Sigmoid colon (tissue), 4 donors: Measurements from ENCODE around the gene ATP6V1F.

ENCODE experiments used
- CTCF ChIP-seq, 4 experiments: fragments of 450-650 bp in 3 of 4; fragments of 200-600 bp in 1 of 4; IDR thresholded peaks; one replicate each; pipeline ENCODE4 v1.5.1; 2016 to 2019; ENCODE audit warnings: antibody characterized with exemption in 4 of 4, mild to moderate bottlenecking in 3 of 4, moderate library complexity in 2 of 4
- POLR2A ChIP-seq, 2 donors: fragments of 450-650 bp; IDR thresholded peaks; one replicate each; pipeline ENCODE4 v1.6.1; 2016; ENCODE audit warnings: antibody characterized with exemption in 2 of 2, mild to moderate bottlenecking in 2 of 2, moderate library complexity in 2 of 2
- POLR2AphosphoS5 ChIP-seq, 4 donors: sonication (generic); formaldehyde crosslinking; IDR thresholded peaks; one replicate each; pipeline ENCODE4 v1.6.1; 2017; ENCODE audit warnings: antibody characterized with exemption in 4 of 4

GRCh38 chr7:128885370-128886187, 22.9 kb downstream of the ATP6V1F start:
- TF ChIP-seq CTCF (IDR thresholded peaks at IDR 0.05) (no peak), POLR2A (IDR thresholded peaks at IDR 0.05) (no peak), POLR2AphosphoS5 (IDR thresholded peaks at IDR 0.05) (no peak)
